ENCODE data around the gene CLDN20.

Gene CLDN20

DNA sequence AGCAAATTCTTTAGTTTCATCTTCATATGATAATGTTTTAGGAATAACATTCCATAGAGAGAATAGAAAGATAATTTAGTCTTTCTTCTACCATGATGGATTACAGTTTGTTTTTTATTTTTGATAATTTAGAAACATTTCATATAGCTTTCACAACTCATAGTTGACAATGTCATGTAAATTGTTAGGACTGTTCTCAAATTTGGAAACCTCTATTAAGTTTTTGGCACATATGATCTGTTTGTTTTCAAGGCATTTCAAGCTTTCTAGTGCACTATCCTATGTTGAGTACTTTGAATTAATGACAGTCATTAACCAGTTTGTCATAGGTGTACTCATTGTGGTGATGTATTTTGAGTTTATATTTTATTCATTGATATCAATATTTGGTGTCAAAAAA, 61.2 kb downstream of the CLDN20 start:
- Histone ChIP-seq H3K27me3 (ENCODE audit: low read depth, low read length) (no peaks in the 10 kb centered on the region), H3K4me3 (ENCODE audit: low read length) (no peak overlapping the region), H3K4me1 (ENCODE audit: low read length) (peaks cover 3% of the 10 kb centered on the region; the same call in 1 of the 2 replicates), H3K79me2 (ENCODE audit: low read length) (no peaks in the 10 kb centered on the region), H3K9ac (ENCODE audit: low read length) (no peak overlapping the region), H4K20me1 (ENCODE audit: insufficient read depth, low read length) (no peaks in the 10 kb centered on the region), H3K4me2 (ENCODE audit: low read length) (no peak overlapping the region), H3K36me3 (replicated peaks; ENCODE audit: low read depth, low read length) (no peaks in the 10 kb centered on the region), H2AFZ (ENCODE audit: low read depth, low read length) (no peak overlapping the region), H3K9me3 (ENCODE audit: insufficient read depth, low read length) (no peaks in the 10 kb centered on the region), H3K27ac (ENCODE audit: low read length) (no peak overlapping the region)
- TF ChIP-seq, protein P1, sequence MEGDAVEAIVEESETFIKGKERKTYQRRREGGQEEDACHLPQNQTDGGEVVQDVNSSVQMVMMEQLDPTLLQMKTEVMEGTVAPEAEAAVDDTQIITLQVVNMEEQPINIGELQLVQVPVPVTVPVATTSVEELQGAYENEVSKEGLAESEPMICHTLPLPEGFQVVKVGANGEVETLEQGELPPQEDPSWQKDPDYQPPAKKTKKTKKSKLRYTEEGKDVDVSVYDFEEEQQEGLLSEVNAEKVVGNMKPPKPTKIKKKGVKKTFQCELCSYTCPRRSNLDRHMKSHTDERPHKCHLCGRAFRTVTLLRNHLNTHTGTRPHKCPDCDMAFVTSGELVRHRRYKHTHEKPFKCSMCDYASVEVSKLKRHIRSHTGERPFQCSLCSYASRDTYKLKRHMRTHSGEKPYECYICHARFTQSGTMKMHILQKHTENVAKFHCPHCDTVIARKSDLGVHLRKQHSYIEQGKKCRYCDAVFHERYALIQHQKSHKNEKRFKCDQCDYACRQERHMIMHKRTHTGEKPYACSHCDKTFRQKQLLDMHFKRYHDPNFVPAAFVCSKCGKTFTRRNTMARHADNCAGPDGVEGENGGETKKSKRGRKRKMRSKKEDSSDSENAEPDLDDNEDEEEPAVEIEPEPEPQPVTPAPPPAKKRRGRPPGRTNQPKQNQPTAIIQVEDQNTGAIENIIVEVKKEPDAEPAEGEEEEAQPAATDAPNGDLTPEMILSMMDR (IDR thresholded peaks at IDR 0.05; ENCODE audit: low read depth, low read length): no peak
- no peak for TF ChIP-seq EZH2phosphoT487 (IDR thresholded peaks at IDR 0.05; ENCODE audit: low read depth)

DNA sequence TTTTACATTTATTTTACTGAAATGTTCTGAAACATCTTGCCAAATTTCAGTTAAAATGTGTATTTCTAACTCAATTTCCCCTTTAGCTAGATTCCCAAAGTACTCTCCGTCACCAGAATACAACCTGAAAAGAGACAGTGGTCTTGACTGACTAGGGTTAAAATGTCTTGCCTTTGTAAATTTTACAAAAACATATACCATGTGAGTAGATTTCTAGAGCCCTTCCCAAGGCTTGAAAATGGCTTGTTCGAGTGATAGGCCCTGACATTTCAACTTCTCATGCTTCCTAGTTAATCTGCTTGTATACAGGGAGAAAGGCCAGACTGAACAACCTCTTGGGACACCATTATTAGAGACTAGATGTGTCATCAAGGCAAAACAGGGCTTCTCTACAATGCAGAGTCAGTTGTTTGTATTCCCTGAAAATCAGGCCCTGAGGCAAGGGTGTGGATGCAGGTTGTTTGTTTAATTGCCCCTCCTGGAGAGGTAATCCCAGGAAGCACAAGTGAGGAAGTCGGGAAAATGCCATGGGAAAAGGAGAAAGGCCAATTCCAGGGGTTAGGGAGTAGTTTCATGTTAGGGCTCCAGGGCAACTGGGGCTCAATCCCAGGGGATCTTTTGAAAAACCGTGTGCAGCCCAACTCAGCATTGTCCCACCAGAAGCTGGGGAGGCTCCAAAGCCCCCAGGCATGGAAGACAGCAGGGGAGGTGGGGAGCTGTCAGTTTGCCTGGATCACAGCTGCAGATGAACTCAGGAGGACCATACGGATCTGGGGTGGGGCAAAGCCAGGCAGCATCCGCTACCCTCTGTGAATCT, 62.1 kb downstream of the CLDN20 start:
- no peaks in the 10 kb centered on the region for H4K20me1 ChIP-seq (ENCODE audit: insufficient read depth, low read length)
- no peak for TF ChIP-seq EZH2phosphoT487 (IDR thresholded peaks at IDR 0.05; ENCODE audit: low read depth)
- TF ChIP-seq, protein P1 (IDR thresholded peaks at IDR 0.05; ENCODE audit: low read depth, low read length): no peak
- H3K4me2 ChIP-seq (ENCODE audit: low read length): no peak overlapping the region
- no peaks in the 10 kb centered on the region for H3K9me3 ChIP-seq (ENCODE audit: insufficient read depth, low read length)
- H3K9ac ChIP-seq (ENCODE audit: low read length): no peak overlapping the region
- no peaks in the 10 kb centered on the region for H3K79me2 ChIP-seq (ENCODE audit: low read length)
- no peak overlapping the region for H2AFZ ChIP-seq (ENCODE audit: low read depth, low read length)
- H3K27me3 ChIP-seq (ENCODE audit: low read depth, low read length): no peaks in the 10 kb centered on the region
- no peak overlapping the region for H3K4me3 ChIP-seq (ENCODE audit: low read length)
- H3K4me1 ChIP-seq (ENCODE audit: low read length): no peaks in the 10 kb centered on the region
- no peak overlapping the region for H3K27ac ChIP-seq (ENCODE audit: low read length)
- no peaks in the 10 kb centered on the region for H3K36me3 ChIP-seq (replicated peaks; ENCODE audit: low read depth, low read length)

Data from OCI-LY3 (cell line).